ENCODE results near the gene LTA4H.

GRCh38 chr12:95966287-95966870, 69.0 kb downstream of the LTA4H start:
- TF ChIP-seq CTCF (conservative IDR thresholded peaks at IDR 0.05; ENCODE audit: low read length) (no peak), EZH2phosphoT487 (IDR thresholded peaks at IDR 0.05; ENCODE audit: borderline replicate concordance) (no peak)

Data from Loucy (cell line).